A549 (cell line): ENCODE results near the gene PCSK5.

ENCODE experiments used
- CTCF ChIP-seq: fragments of >200 bp; sonication (Bioruptor Twin); formaldehyde crosslinking; IDR thresholded peaks from 3 replicates; pipeline ENCODE4 v1.5.1; 2016
- ELK1 ChIP-seq: fragments of 150-350 bp; IDR thresholded peaks from 2 replicates; pipeline ENCODE4 v1.6.1; 2014; ENCODE audit warnings: low read depth, mild to moderate bottlenecking, low read length
- EP300 ChIP-seq, 2 experiments: fragments of >200 bp; sonication (Bioruptor Twin); formaldehyde crosslinking; IDR thresholded peaks; 2 replicates in 1 of 2; 3 replicates in 1 of 2; pipeline ENCODE4 v1.6.1; 2016 to 2017
- POLR2A ChIP-seq: IDR thresholded peaks from 2 replicates; pipeline ENCODE4 v1.6.1; 2012; ENCODE audit warnings: mild to moderate bottlenecking, low read length
- RAD21 ChIP-seq, 2 experiments: fragments of >200 bp in 1 of 2; sonication (Bioruptor Twin) in 1 of 2; formaldehyde crosslinking in 1 of 2; IDR thresholded peaks in 1 of 2; conservative IDR thresholded peaks in 1 of 2; 2 replicates in 1 of 2; 3 replicates in 1 of 2; pipeline ENCODE4 v1.6.1; 2012 to 2018; ENCODE audit warnings: inconsistent platforms in 1 of 2

GRCh38 chr9:76378367-76379073 is 488.0 kb downstream of the PCSK5 start:
- TF ChIP-seq ELK1: no peak
- no peak for TF ChIP-seq EP300 (IDR thresholded peaks at IDR 0.05)
- no peak for TF ChIP-seq CTCF
- no peak for TF ChIP-seq POLR2A
- no peak for TF ChIP-seq RAD21 (conservative IDR thresholded peaks at IDR 0.05 in 1 of 2, IDR thresholded peaks at IDR 0.05 in 1 of 2)
